ENCODE data around the gene HNRNPA3.

The HNRNPA3 gene

DNA sequence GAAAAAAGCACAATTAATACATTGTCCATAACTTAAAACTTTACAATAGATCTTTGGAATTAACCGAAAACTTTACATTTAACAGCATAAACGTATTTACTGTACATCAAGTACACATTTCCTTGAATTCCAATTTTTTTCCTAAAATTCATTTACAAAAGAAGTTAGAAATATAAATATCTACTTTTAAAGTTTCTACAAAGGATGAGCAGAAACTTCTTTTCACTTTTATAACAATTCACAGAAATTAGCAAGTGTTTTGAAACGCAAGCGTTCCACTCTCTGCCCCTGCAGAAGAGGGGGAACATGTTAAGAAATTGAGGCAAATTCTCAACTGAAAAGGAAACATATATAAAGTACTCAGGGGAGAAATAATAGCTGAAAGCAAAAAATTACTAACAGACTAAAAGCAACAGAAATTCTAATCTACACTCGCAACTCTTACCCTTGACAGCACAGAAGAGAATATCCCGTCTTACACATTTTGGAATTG, 50.4 kb downstream of the HNRNPA3 start:
- DNase-seq (ENCODE audit: low spot score), result no peak
- Histone ChIP-seq H2BK120ac (ENCODE audit: low read depth, low read length) (no peak overlapping the region), H3K9me3 (replicated peaks in 1 of 2; ENCODE audit: control insufficient read depth in 2 of 2, insufficient read depth in 1 of 2, low read depth in 1 of 2, low read length in 2 of 2) (peaks cover 0 to 17% of the 10 kb centered on the region in 2 donors), H3K23ac (ENCODE audit: low read depth, low read length, poor library complexity) (no peak overlapping the region), H3K4me1 (ENCODE audit: control insufficient read depth in 2 of 2, insufficient read depth in 1 of 2, low read depth in 1 of 2, low read length in 2 of 2) (peaks cover 1 to 17% of the 10 kb centered on the region in 2 donors), H4K8ac (ENCODE audit: low read depth, low read length) (no peak overlapping the region), H3K36me3 (replicated peaks in 1 of 2; ENCODE audit: control insufficient read depth in 2 of 2, insufficient read depth in 2 of 2, low read length in 2 of 2) (peaks cover 0 to 15% of the 10 kb centered on the region in 2 donors), H3K79me1 (ENCODE audit: low read depth, low read length) (no peaks in the 10 kb centered on the region), H3K4me3 (ENCODE audit: low read length in 2 of 2) (peak overlapping the region; percentile 68 to 99), H3K9ac (ENCODE audit: low read depth, low read length, poor library complexity) (no peak overlapping the region), H3K4me2 (ENCODE audit: insufficient read depth, low read length, poor library complexity, severe bottlenecking) (peak overlapping the region; percentile 87), H3K14ac (ENCODE audit: low read length) (no peak overlapping the region), H3K27ac (replicated peaks; ENCODE audit: low read length) (no peak overlapping the region), H4K91ac (ENCODE audit: low read depth, low read length, poor library complexity) (no peak overlapping the region), H3K27me3 (ENCODE audit: control insufficient read depth in 3 of 3, insufficient read depth in 3 of 3, low read depth in 1 of 3, low read length in 3 of 3) (no peaks in the 10 kb centered on the region), H2AK5ac (ENCODE audit: low read depth, low read length) (no peak overlapping the region), H2AFZ (ENCODE audit: low read length) (no peak overlapping the region), H2BK12ac (ENCODE audit: low read length) (no peak overlapping the region), H3K4ac (ENCODE audit: low read length) (no peak overlapping the region), H3K18ac (ENCODE audit: low read length) (no peak overlapping the region), H2BK5ac (ENCODE audit: low read length) (no peak overlapping the region), H2BK15ac (ENCODE audit: low read length) (no peak overlapping the region)
- whole genome bisulfite sequencing, 2 donors (ENCODE audit: extremely low coverage in 2 of 2, insufficient read length in 2 of 2, insufficient replicate concordance in 1 of 2), result no CpG with 5 or more reads among the region's 6 CpGs

DNA sequence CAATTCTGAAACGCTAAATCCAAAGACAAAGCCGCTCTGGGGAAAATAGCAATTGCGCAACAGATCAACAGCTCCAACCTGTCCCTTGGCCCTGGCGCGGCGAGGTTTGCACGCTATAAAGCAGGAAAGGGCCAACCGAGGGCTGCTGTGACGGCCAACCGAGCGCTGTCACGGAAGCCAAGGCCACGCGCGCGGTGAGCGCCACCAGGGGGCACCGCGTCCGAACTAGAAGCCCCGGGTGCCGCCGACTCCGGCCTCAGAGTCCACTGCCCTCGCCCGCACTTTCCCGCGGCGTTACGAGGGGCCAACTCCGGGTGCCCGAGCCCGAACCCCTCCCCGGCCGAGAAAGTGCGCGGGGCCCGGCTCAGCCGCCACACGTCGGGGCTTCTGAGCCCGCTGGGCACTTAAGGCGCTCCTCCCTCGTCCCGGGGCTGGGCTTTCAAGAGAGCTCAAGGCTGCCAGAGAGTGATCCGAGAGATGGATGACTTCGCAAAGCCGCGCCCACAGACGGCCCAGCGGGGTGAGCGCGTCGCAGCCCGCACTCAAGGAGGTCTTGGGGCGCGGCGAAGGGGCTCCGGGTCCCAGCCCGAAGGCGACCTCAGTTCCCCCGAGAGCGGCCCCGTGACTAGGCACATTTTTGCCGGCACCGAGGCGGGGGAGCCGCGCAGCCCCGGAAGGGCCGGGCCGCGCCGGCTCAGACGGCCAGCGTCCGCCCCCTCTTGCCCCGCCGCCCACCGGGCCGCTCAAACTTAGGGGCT, 51.0 kb downstream of the HNRNPA3 start:
- peak overlapping the region; percentile 97 for H3K18ac ChIP-seq (ENCODE audit: low read length)
- WGBS, 2 donors (ENCODE audit: extremely low coverage in 2 of 2, insufficient read length in 2 of 2, insufficient replicate concordance in 1 of 2), result no CpG with 5 or more reads among the region's 81 CpGs
- H3K4me3 ChIP-seq (ENCODE audit: low read length in 2 of 2), result peak overlapping the region; percentile 68 to 99
- H3K27ac ChIP-seq (replicated peaks; ENCODE audit: low read length), result peak overlapping the region; percentile 81
- peak overlapping the region; percentile 89 for H2AFZ ChIP-seq (ENCODE audit: low read length)
- peak overlapping the region; percentile 42 for H2AK5ac ChIP-seq (ENCODE audit: low read depth, low read length)
- no peaks in the 10 kb centered on the region for H3K27me3 ChIP-seq (ENCODE audit: control insufficient read depth in 3 of 3, insufficient read depth in 3 of 3, low read depth in 1 of 3, low read length in 3 of 3)
- no peak overlapping the region for H2BK12ac ChIP-seq (ENCODE audit: low read length)
- peak overlapping the region; percentile 96 for H3K9ac ChIP-seq (ENCODE audit: low read depth, low read length, poor library complexity)
- H4K91ac ChIP-seq (ENCODE audit: low read depth, low read length, poor library complexity), result no peak overlapping the region
- H3K9me3 ChIP-seq (replicated peaks in 1 of 2; ENCODE audit: control insufficient read depth in 2 of 2, insufficient read depth in 1 of 2, low read depth in 1 of 2, low read length in 2 of 2), result peaks cover 0 to 11% of the 10 kb centered on the region in 2 donors
- peaks cover 1 to 17% of the 10 kb centered on the region in 2 donors for H3K4me1 ChIP-seq (ENCODE audit: control insufficient read depth in 2 of 2, insufficient read depth in 1 of 2, low read depth in 1 of 2, low read length in 2 of 2)
- peak overlapping the region; percentile 42 for H2BK15ac ChIP-seq (ENCODE audit: low read length)
- peak overlapping the region; percentile 92 for H3K23ac ChIP-seq (ENCODE audit: low read depth, low read length, poor library complexity)
- no peak overlapping the region for H3K4ac ChIP-seq (ENCODE audit: low read length)
- DNase-seq (ENCODE audit: low spot score), result peak; percentile 94
- peak overlapping the region; percentile 93 for H2BK5ac ChIP-seq (ENCODE audit: low read length)
- H4K8ac ChIP-seq (ENCODE audit: low read depth, low read length), result no peak overlapping the region
- no peaks in the 10 kb centered on the region for H3K79me1 ChIP-seq (ENCODE audit: low read depth, low read length)
- H2BK120ac ChIP-seq (ENCODE audit: low read depth, low read length), result peak overlapping the region; percentile 49
- H3K36me3 ChIP-seq (replicated peaks in 1 of 2; ENCODE audit: control insufficient read depth in 2 of 2, insufficient read depth in 2 of 2, low read length in 2 of 2), result peaks cover 0 to 9% of the 10 kb centered on the region in 2 donors
- peak overlapping the region; percentile 87 for H3K4me2 ChIP-seq (ENCODE audit: insufficient read depth, low read length, poor library complexity, severe bottlenecking)
- H3K14ac ChIP-seq (ENCODE audit: low read length), result no peak overlapping the region

DNA sequence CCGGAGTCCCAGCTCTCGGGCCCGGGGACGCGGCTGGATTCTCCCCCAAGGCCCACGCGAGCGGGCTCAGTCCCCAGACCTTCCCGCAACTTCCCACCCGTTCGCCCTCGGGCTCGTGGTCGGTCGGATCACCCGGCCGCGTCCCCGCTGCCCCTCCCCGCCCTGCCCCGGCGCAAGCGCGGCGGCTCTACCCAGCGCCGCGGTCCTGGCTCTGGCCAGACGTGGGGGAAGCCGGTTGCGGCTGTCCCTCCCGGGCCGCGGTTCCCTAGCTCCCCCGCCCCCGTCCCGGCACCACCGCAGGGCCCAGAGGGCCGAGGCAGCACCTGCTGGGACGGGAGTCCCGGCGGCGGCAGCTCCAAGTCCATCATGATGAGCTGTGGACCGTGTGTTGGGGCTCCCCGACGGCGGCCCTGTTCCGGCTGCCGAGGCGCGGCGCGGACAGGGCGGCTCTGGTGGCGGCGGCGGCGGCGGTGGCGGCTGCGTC, 51.7 kb downstream of the HNRNPA3 start:
- H3K27me3 ChIP-seq (ENCODE audit: control insufficient read depth in 3 of 3, insufficient read depth in 3 of 3, low read depth in 1 of 3, low read length in 3 of 3), result no peaks in the 10 kb centered on the region
- peak overlapping the region; percentile 68 to 99 for H3K4me3 ChIP-seq (ENCODE audit: low read length in 2 of 2)
- H3K36me3 ChIP-seq (replicated peaks in 1 of 2; ENCODE audit: control insufficient read depth in 2 of 2, insufficient read depth in 2 of 2, low read length in 2 of 2), result peaks cover 0 to 3% of the 10 kb centered on the region in 2 donors
- H4K8ac ChIP-seq (ENCODE audit: low read depth, low read length), result no peak overlapping the region
- H2BK12ac ChIP-seq (ENCODE audit: low read length), result no peak overlapping the region
- peak overlapping the region; percentile 87 for H3K4me2 ChIP-seq (ENCODE audit: insufficient read depth, low read length, poor library complexity, severe bottlenecking)
- no peak overlapping the region for H2BK120ac ChIP-seq (ENCODE audit: low read depth, low read length)
- H2AK5ac ChIP-seq (ENCODE audit: low read depth, low read length), result no peak overlapping the region
- H3K9ac ChIP-seq (ENCODE audit: low read depth, low read length, poor library complexity), result peak overlapping the region; percentile 96
- H2BK5ac ChIP-seq (ENCODE audit: low read length), result peak overlapping the region; percentile 93
- peak overlapping the region; percentile 89 for H2AFZ ChIP-seq (ENCODE audit: low read length)
- no peaks in the 10 kb centered on the region for H3K79me1 ChIP-seq (ENCODE audit: low read depth, low read length)
- no peak overlapping the region for H4K91ac ChIP-seq (ENCODE audit: low read depth, low read length, poor library complexity)
- H3K4me1 ChIP-seq (ENCODE audit: control insufficient read depth in 2 of 2, insufficient read depth in 1 of 2, low read depth in 1 of 2, low read length in 2 of 2), result peaks cover 1 to 17% of the 10 kb centered on the region in 2 donors
- H3K23ac ChIP-seq (ENCODE audit: low read depth, low read length, poor library complexity), result peak overlapping the region; percentile 92
- WGBS, 2 donors (ENCODE audit: extremely low coverage in 2 of 2, insufficient read length in 2 of 2, insufficient replicate concordance in 1 of 2), result no CpG with 5 or more reads among the region's 61 CpGs
- H3K27ac ChIP-seq (replicated peaks; ENCODE audit: low read length), result peak overlapping the region; percentile 81
- H3K9me3 ChIP-seq (replicated peaks in 1 of 2; ENCODE audit: control insufficient read depth in 2 of 2, insufficient read depth in 1 of 2, low read depth in 1 of 2, low read length in 2 of 2), result peaks cover 0 to 5% of the 10 kb centered on the region in 2 donors
- peak overlapping the region; percentile 42 for H2BK15ac ChIP-seq (ENCODE audit: low read length)
- no peak for DNase-seq (ENCODE audit: low spot score)
- peak overlapping the region; percentile 60 for H3K4ac ChIP-seq (ENCODE audit: low read length)
- H3K18ac ChIP-seq (ENCODE audit: low read length), result peak overlapping the region; percentile 97
- peak overlapping the region; percentile 90 for H3K14ac ChIP-seq (ENCODE audit: low read length)

Data from neuronal stem cell (in vitro differentiated cells).